Ishikawa (cell line): ENCODE results near the gene SPRED2.

Experiments
- CEBPB ChIP-seq: IDR thresholded peaks from 2 replicates; pipeline ENCODE4 v1.6.1; 2012
- CREB1 ChIP-seq: IDR thresholded peaks from 2 replicates; pipeline ENCODE4 v1.6.1; 2012; ENCODE audit warnings: low read depth
- EGR1 ChIP-seq: IDR thresholded peaks from 2 replicates; pipeline ENCODE4 v1.6.1; 2012
- EP300 ChIP-seq: IDR thresholded peaks from 2 replicates; pipeline ENCODE4 v1.6.1; 2012; ENCODE audit warnings: borderline replicate concordance
- FOXM1 ChIP-seq: IDR thresholded peaks from 2 replicates; pipeline ENCODE4 v1.6.1; 2012; ENCODE audit warnings: low read depth, borderline replicate concordance
- MAX ChIP-seq: IDR thresholded peaks from 2 replicates; pipeline ENCODE4 v1.6.1; 2012
- NFIC ChIP-seq: IDR thresholded peaks from 2 replicates; pipeline ENCODE4 v1.6.1; 2012
- RAD21 ChIP-seq: IDR thresholded peaks from 2 replicates; pipeline ENCODE4 v1.6.1; 2012; ENCODE audit warnings: low read depth
- TAF1 ChIP-seq: IDR thresholded peaks from 2 replicates; pipeline ENCODE4 v1.6.1; 2012; ENCODE audit warnings: low read depth, mild to moderate bottlenecking
- TCF12 ChIP-seq: IDR thresholded peaks from 2 replicates; pipeline ENCODE4 v1.6.1; 2012; ENCODE audit warnings: low read depth
- TEAD4 ChIP-seq: IDR thresholded peaks from 2 replicates; pipeline ENCODE4 v1.6.1; 2012
- YY1 ChIP-seq: IDR thresholded peaks from 2 replicates; pipeline ENCODE4 v1.6.1; 2012; ENCODE audit warnings: low read depth
- ZBTB7A ChIP-seq: IDR thresholded peaks from 2 replicates; pipeline ENCODE4 v1.6.1; 2012; ENCODE audit warnings: low read depth
- TF ChIP-seq, protein P1 (sequence below): IDR thresholded peaks from 2 replicates; pipeline ENCODE4 v1.6.1; 2012
- TF ChIP-seq, protein P2 (sequence below): IDR thresholded peaks from 2 replicates; pipeline ENCODE4 v1.6.1; 2012; ENCODE audit warnings: low read depth, mild to moderate bottlenecking

SPRED2 gene

DNA sequence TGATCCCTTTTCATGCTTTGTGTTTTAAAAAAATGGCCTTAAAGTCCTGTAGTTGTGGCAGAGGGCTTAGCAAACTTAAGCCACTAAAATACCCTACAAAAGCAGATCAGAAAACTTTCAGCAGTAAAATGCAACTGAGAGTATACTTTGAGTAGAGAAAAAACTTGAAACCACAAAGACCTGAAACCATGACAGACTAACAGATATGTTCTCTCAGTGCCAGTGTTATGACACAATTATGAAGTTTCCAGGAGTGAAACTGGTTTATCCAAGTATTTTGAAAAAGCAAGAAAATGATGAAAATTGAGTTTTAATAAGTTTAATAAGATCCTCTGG, 74.5 kb downstream of the SPRED2 start:
- TF ChIP-seq ZBTB7A (no peak), TCF12 (no peak), TEAD4 (no peak), EP300 (no peak), RAD21 (no peak), CREB1 (no peak), EGR1 (no peak), FOXM1 (no peak), NFIC (no peak), CEBPB (no peak), YY1 (no peak), TAF1 (no peak), MAX (no peak)
- TF ChIP-seq, protein P1, sequence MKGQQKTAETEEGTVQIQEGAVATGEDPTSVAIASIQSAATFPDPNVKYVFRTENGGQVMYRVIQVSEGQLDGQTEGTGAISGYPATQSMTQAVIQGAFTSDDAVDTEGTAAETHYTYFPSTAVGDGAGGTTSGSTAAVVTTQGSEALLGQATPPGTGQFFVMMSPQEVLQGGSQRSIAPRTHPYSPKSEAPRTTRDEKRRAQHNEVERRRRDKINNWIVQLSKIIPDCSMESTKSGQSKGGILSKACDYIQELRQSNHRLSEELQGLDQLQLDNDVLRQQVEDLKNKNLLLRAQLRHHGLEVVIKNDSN: no peak
- TF ChIP-seq, protein P2, sequence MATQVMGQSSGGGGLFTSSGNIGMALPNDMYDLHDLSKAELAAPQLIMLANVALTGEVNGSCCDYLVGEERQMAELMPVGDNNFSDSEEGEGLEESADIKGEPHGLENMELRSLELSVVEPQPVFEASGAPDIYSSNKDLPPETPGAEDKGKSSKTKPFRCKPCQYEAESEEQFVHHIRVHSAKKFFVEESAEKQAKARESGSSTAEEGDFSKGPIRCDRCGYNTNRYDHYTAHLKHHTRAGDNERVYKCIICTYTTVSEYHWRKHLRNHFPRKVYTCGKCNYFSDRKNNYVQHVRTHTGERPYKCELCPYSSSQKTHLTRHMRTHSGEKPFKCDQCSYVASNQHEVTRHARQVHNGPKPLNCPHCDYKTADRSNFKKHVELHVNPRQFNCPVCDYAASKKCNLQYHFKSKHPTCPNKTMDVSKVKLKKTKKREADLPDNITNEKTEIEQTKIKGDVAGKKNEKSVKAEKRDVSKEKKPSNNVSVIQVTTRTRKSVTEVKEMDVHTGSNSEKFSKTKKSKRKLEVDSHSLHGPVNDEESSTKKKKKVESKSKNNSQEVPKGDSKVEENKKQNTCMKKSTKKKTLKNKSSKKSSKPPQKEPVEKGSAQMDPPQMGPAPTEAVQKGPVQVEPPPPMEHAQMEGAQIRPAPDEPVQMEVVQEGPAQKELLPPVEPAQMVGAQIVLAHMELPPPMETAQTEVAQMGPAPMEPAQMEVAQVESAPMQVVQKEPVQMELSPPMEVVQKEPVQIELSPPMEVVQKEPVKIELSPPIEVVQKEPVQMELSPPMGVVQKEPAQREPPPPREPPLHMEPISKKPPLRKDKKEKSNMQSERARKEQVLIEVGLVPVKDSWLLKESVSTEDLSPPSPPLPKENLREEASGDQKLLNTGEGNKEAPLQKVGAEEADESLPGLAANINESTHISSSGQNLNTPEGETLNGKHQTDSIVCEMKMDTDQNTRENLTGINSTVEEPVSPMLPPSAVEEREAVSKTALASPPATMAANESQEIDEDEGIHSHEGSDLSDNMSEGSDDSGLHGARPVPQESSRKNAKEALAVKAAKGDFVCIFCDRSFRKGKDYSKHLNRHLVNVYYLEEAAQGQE: no peak

DNA sequence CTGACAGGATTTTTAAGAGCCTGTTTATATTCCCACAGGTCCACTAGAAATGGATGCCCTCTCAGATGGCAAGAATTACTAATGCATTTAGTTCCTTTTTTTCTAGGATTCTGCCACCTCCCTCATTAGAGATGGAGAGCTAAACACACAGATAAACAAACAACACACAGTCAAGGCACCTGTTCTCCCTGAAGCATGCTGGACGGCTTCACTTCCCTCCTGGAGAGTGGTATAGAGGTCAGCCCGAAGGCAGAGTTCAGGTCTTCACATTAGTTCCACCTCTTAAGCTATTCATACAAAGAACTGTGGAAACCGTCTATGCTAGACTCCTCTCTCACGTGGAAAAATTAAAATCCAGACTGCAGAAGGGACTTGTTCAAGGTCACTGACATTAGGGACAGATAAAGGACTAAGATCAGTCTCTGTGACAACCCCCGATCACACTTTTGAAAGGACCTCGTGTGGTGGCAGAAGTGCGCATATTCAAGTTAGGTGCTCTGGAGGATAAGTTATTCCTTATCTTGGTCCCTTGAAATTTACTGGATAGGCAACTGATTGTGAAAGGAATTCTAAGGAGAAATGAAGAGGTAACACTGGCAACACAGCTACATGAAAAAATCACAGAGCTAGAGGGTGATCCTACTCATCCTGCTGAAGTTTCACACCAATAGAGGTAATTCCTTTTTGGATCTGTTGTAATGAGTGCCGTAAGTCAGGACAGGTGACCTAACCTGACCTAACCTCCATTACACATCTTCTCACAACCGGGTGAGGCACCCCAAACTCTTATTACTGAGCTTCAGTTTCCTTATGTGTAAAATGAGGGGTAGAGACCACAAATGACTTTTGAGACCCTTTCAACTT, 75.1 kb downstream of the SPRED2 start:
- TF ChIP-seq EGR1: no peak
- no peak for TF ChIP-seq NFIC
- TF ChIP-seq CREB1: no peak
- no peak for TF ChIP-seq EP300
- TF ChIP-seq MAX: no peak
- TF ChIP-seq FOXM1: no peak
- TF ChIP-seq CEBPB: no peak
- TF ChIP-seq ZBTB7A: no peak
- no peak for TF ChIP-seq TAF1
- TF ChIP-seq, protein P1: no peak
- TF ChIP-seq YY1: no peak
- no peak for TF ChIP-seq TEAD4
- TF ChIP-seq TCF12: no peak
- TF ChIP-seq RAD21: no peak
- TF ChIP-seq, protein P2: no peak

- TF ChIP-seq, protein P2: no peak
- TF ChIP-seq NFIC (no peak), CEBPB (no peak), EP300 (no peak), EGR1 (no peak), ZBTB7A (no peak), TAF1 (no peak), TCF12 (no peak), MAX (no peak), TEAD4 (no peak), FOXM1 (no peak), CREB1 (no peak), YY1 (no peak)
- TF ChIP-seq, protein P1: no peak
These were observed 77.1 kb downstream of the SPRED2 start for GRCh38 chr2:65355186-65355831.
